ENCODE data around the gene CAMK2A.

DNA sequence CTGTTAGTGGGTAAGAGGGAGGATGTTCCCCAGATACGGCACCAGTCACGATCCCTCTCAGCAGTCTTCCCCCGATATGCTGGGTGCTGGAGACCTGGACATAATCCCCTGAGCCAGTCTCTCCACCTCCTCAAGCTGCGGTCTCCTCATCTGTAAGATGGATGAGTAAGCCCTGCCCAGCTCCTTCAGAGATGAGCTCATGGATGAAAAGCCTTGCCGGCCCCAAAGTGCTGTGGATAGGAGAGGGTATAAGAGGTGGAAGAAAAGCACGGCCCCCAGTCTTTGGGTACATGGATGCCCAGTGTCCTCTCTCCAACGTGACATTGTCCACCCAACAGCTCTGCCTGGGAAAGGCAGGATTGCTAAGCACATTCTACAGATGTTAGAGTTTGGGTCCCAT lies 4.5 kb downstream of the CAMK2A start:
- TF ChIP-seq, protein P1, sequence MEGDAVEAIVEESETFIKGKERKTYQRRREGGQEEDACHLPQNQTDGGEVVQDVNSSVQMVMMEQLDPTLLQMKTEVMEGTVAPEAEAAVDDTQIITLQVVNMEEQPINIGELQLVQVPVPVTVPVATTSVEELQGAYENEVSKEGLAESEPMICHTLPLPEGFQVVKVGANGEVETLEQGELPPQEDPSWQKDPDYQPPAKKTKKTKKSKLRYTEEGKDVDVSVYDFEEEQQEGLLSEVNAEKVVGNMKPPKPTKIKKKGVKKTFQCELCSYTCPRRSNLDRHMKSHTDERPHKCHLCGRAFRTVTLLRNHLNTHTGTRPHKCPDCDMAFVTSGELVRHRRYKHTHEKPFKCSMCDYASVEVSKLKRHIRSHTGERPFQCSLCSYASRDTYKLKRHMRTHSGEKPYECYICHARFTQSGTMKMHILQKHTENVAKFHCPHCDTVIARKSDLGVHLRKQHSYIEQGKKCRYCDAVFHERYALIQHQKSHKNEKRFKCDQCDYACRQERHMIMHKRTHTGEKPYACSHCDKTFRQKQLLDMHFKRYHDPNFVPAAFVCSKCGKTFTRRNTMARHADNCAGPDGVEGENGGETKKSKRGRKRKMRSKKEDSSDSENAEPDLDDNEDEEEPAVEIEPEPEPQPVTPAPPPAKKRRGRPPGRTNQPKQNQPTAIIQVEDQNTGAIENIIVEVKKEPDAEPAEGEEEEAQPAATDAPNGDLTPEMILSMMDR (IDR thresholded peaks at IDR 0.05) = no peak
- no peak for TF ChIP-seq ZFX (IDR thresholded peaks at IDR 0.05; ENCODE audit: borderline replicate concordance)
